Endothelial cell of umbilical vein (primary cell): Measurements from ENCODE around the gene EPS8.

Experiments used
- CTCF ChIP-seq, 2 donors: IDR thresholded peaks; 1 replicate in 1 of 2; 2 replicates in 1 of 2; pipeline ENCODE4 v1.5.1; 2011; ENCODE audit warnings: low read length in 2 of 2, mild to moderate bottlenecking in 2 of 2, moderate library complexity in 2 of 2, control low read depth in 1 of 2, inconsistent platforms in 1 of 2, low read depth in 1 of 2; ENCODE audit not compliant: insufficient read depth in 1 of 2; ENCODE audit errors: extremely low read depth in 1 of 2
- EZH2 ChIP-seq: IDR thresholded peaks from 2 replicates; pipeline ENCODE4 v1.6.1; 2012; ENCODE audit warnings: borderline replicate concordance, low read depth, mild to moderate bottlenecking, moderate library complexity, low read length, inconsistent platforms; ENCODE audit not compliant: severe bottlenecking
- FOS ChIP-seq: IDR thresholded peaks from 2 replicates; pipeline ENCODE4 v1.6.1; 2011; ENCODE audit warnings: mild to moderate bottlenecking, low read length, moderate library complexity, borderline replicate concordance; ENCODE audit not compliant: insufficient read depth
- JUN ChIP-seq: IDR thresholded peaks from 2 replicates; pipeline ENCODE4 v1.6.1; 2011; ENCODE audit warnings: borderline replicate concordance, low read depth; ENCODE audit not compliant: insufficient read length, insufficient read depth
- MYC ChIP-seq: IDR thresholded peaks from one replicate; pipeline ENCODE4 v1.6.1; 2011; ENCODE audit warnings: mild to moderate bottlenecking, low read depth, low read length
- POLR2A ChIP-seq: IDR thresholded peaks from 2 replicates; pipeline ENCODE4 v1.6.1; 2012; ENCODE audit warnings: low read depth, mild to moderate bottlenecking, control low read depth, low read length
- POLR2AphosphoS5 ChIP-seq: IDR thresholded peaks from 2 replicates; pipeline ENCODE4 v1.6.1; 2012; ENCODE audit warnings: low read depth, mild to moderate bottlenecking, control low read depth, low read length, moderate library complexity; ENCODE audit not compliant: insufficient read depth

- TF ChIP-seq CTCF (IDR thresholded peaks at IDR 0.05; ENCODE audit: extremely low read depth in 1 of 2, insufficient read depth in 1 of 2, low read depth in 1 of 2, low read length in 2 of 2), result no peak
- no peak for TF ChIP-seq EZH2
- TF ChIP-seq POLR2A, result no peak
- no peak for TF ChIP-seq FOS
- TF ChIP-seq MYC, result no peak
- no peak for TF ChIP-seq JUN
- TF ChIP-seq POLR2AphosphoS5, result no peak
Observed at GRCh38 chr12:15778126-15778525, 11.1 kb downstream of the EPS8 start.
